ENCODE data around the gene MRPL1. TPM values are rescaled to one million over a fixed set of nuclear protein-coding genes. Genes with fewer than 3 reads are reported as not detected.

The MRPL1 gene
- total and polyA plus RNA-seq, 9 of the 15 experiments (the other 6 are each of a cell fraction or from before 2014, with no cell fraction given), result 38.4 to 75.7 (median 63.7) TPM

DNA sequence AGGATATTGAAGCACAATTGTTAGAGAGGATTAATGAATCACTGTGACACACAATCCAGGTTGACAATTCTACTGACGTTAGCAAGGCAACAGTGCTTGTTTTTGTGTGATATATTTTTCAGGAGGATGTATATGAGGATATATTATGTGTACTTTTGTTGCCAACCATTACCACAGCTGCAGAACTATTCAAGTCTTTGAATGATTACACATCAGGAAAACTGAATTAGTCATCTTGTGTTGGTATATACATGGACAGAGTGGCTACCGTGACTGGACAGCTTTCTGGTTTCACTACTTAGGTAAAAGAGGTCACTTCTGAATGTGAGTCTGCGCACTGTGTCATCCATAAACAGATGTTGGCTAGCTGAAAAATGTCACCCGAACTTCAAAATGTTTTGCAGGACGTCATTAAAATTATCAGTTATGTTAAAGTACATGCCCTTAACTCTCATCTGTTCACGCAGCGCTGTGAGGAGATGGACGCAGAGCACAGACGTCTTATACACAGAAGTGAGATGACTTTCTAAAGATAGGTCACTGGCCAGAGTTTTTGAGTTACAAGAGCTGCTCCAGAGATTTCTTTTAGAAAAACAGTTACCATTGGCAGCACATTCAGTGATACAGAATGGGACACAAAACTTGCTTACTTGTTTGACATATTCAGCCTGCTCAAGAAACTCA, 69.0 kb downstream of the MRPL1 start:
- H3K4me2 ChIP-seq (ENCODE audit: insufficient read depth, low read length), result no peak overlapping the region
- no peak for DNase-seq (ENCODE audit: extremely low read depth in 1 of 4, low spot score in 3 of 4)
- CTCF ChIA-PET (ENCODE audit: low intra/inter-chr PET ratio), result no interaction called here
- no peak overlapping the region for H3K27ac ChIP-seq (ENCODE audit: extremely low read depth, low read depth, low read length)
- 78% methylated on average over 9 of the region's 9 CpGs for WGBS (ENCODE audit: insufficient coverage, low coverage, missing lambda C conversion rate)
- no peak for TF ChIP-seq HCFC1 (IDR thresholded peaks at IDR 0.05; ENCODE audit: low read depth, low read length)
- TF ChIP-seq RBM39 (optimal IDR thresholded peaks at IDR 0.05; ENCODE audit: low read depth, low read length), result no peak
- no peak for TF ChIP-seq OTX1 (CRISPR knock-in tag; IDR thresholded peaks at IDR 0.05)
- TF ChIP-seq, protein P1, sequence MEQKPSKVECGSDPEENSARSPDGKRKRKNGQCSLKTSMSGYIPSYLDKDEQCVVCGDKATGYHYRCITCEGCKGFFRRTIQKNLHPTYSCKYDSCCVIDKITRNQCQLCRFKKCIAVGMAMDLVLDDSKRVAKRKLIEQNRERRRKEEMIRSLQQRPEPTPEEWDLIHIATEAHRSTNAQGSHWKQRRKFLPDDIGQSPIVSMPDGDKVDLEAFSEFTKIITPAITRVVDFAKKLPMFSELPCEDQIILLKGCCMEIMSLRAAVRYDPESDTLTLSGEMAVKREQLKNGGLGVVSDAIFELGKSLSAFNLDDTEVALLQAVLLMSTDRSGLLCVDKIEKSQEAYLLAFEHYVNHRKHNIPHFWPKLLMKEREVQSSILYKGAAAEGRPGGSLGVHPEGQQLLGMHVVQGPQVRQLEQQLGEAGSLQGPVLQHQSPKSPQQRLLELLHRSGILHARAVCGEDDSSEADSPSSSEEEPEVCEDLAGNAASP (IDR thresholded peaks at IDR 0.05), result no peak
- no peak for TF ChIP-seq MECOM (CRISPR knock-in tag; IDR thresholded peaks at IDR 0.05)
- no peak for TF ChIP-seq STAG1 (CRISPR knock-in tag; IDR thresholded peaks at IDR 0.05; ENCODE audit: borderline replicate concordance)
- no peak for TF ChIP-seq ASH1L (IDR thresholded peaks at IDR 0.05; ENCODE audit: borderline replicate concordance, low read depth, partially characterized antibody)
- TF ChIP-seq NCOA4 (IDR thresholded peaks at IDR 0.05; ENCODE audit: partially characterized antibody), result no peak
- no peak for TF ChIP-seq CBFA2T3 (IDR thresholded peaks at IDR 0.05)
- TF ChIP-seq ZZZ3 (IDR thresholded peaks at IDR 0.05), result no peak
- TF ChIP-seq NFATC3 (IDR thresholded peaks at IDR 0.05), result no peak
- no peak for TF ChIP-seq XRCC5 (IDR thresholded peaks at IDR 0.05; ENCODE audit: low read depth, low read length)
- TF ChIP-seq ZNF79 (CRISPR knock-in tag; IDR thresholded peaks at IDR 0.05; ENCODE audit: low read depth), result no peak
- TF ChIP-seq BDP1 (IDR thresholded peaks at IDR 0.05; ENCODE audit: insufficient read depth, insufficient read length), result no peak
- no peak for TF ChIP-seq NFE2 (IDR thresholded peaks at IDR 0.05; ENCODE audit: low read depth)
- no peak for TF ChIP-seq ZNF644 (tag; IDR thresholded peaks at IDR 0.05; ENCODE audit: low read depth)
- TF ChIP-seq ZNF445 (CRISPR knock-in tag; IDR thresholded peaks at IDR 0.05; ENCODE audit: low read depth), result no peak
- no peak for TF ChIP-seq BRCA1 (IDR thresholded peaks at IDR 0.05)
- TF ChIP-seq BRCA1 (CRISPR knock-in tag; IDR thresholded peaks at IDR 0.05), result no peak
- no peak for TF ChIP-seq RAD21 (CRISPR knock-in tag; conservative IDR thresholded peaks at IDR 0.05 in 1 of 2, IDR thresholded peaks at IDR 0.05 in 1 of 2)
- POLR2A ChIA-PET, result no interaction called here
- H3K79me2 ChIP-seq (ENCODE audit: control insufficient read depth, insufficient read depth, low read length), result no peaks in the 10 kb centered on the region
- no peaks in the 10 kb centered on the region for H3K9me1 ChIP-seq (ENCODE audit: control insufficient read depth, insufficient read depth, low read length)
- H3K4me3 ChIP-seq, result no peak overlapping the region
- BruUV-seq (replicated peaks), result no TSS peak
- intact Hi-C loops (cut with micrococcal nuclease) (no loop called here), in situ Hi-C loops (cut with MboI) (no loop called here)
- H3K9ac ChIP-seq (ENCODE audit: insufficient read depth in 1 of 2, low read depth in 2 of 2, low read length in 2 of 2), result no peak overlapping the region
- ATAC-seq, result no peak
- no peaks in the 10 kb centered on the region for H4K20me1 ChIP-seq (replicated peaks; ENCODE audit: control insufficient read depth, insufficient read depth, low read length)
- FAIRE-seq, result no peak
- peaks cover 14% of the 10 kb centered on the region; the same call in 2 of the 3 replicates for H3K36me3 ChIP-seq (ENCODE audit: control insufficient read depth, insufficient read depth, low read length)
- no peaks in the 10 kb centered on the region for H3K27me3 ChIP-seq (ENCODE audit: control insufficient read depth in 2 of 2, insufficient read depth in 2 of 2, low read length in 2 of 2)
- no peak overlapping the region for H2AFZ ChIP-seq (ENCODE audit: low read depth, low read length)
- no peaks in the 10 kb centered on the region for H3K4me1 ChIP-seq (replicated peaks in 1 of 2; ENCODE audit: control insufficient read depth in 2 of 2, insufficient read depth in 2 of 2, low read length in 2 of 2)
- H3K9me3 ChIP-seq (replicated peaks; ENCODE audit: control insufficient read depth, insufficient read depth, low read depth, low read length), result no peaks in the 10 kb centered on the region

Measured in K562 (cell line).